ENCODE data around the gene KIAA1328.

GRCh38 chr18:37179384-37179783, 350.5 kb downstream of the KIAA1328 start:
- TF ChIP-seq CTCF (IDR thresholded peaks at IDR 0.05) (no peak), EP300 (IDR thresholded peaks at IDR 0.05) (no peak), POLR2AphosphoS5 (IDR thresholded peaks at IDR 0.05) (no peak)

All from stomach (tissue), 4 donors.